Neural cell (in vitro differentiated cells): ENCODE data around the gene CYP1A2. TPM values are rescaled to one million over a fixed set of nuclear protein-coding genes. Genes with fewer than 3 reads are reported as not detected.
"Not testable (repeated sequence)": the region's sequence is repeated elsewhere in the genome, so short reads cannot be mapped to it uniquely, and the experiment has no call there.

Source experiments
- H2AFZ ChIP-seq: fragments of 200-600, 300-800 bp; sonication (generic), shearing (Covaris generic); 2 replicates; pipeline ENCODE4 v1.6.0; 2014; ENCODE audit warnings: low read depth, mild to moderate bottlenecking, antibody characterized with exemption, low read length, moderate library complexity
- H3F3A ChIP-seq: fragments of 200-600 bp; shearing (Covaris generic); 2 replicates; pipeline ENCODE4 v1.6.1; 2016; ENCODE audit warnings: mild to moderate bottlenecking, moderate library complexity, mixed read lengths, antibody characterized with exemption, low read length; ENCODE audit not compliant: insufficient read depth, poor library complexity, severe bottlenecking
- H3K27ac ChIP-seq: fragments of 200-600, 300-800 bp; sonication (generic), shearing (Covaris generic); 2 replicates; pipeline ENCODE4 v1.5.1; 2014; ENCODE audit warnings: mild to moderate bottlenecking, low read length, moderate library complexity
- H3K27me3 ChIP-seq: fragments of 300-800, 200-600 bp; sonication (generic), shearing (Covaris generic); 2 replicates; pipeline ENCODE4 v1.6.0; 2014; ENCODE audit warnings: mild to moderate bottlenecking, low read depth, low read length, moderate library complexity; ENCODE audit not compliant: insufficient read depth
- H3K36me3 ChIP-seq: fragments of 300-800, 200-600 bp; sonication (generic), shearing (Covaris generic); 2 replicates; pipeline ENCODE4 v1.5.1; 2014; ENCODE audit warnings: mild to moderate bottlenecking, antibody characterized with exemption, low read length, moderate library complexity; ENCODE audit not compliant: insufficient read depth
- H3K4me2 ChIP-seq: fragments of 300-800, 200-600 bp; sonication (generic), shearing (Covaris generic); 2 replicates; pipeline ENCODE4 v1.6.0; 2014; ENCODE audit warnings: mild to moderate bottlenecking, low read length
- H3K4me3 ChIP-seq: fragments of 300-800, 200-600 bp; sonication (generic), shearing (Covaris generic); 2 replicates; pipeline ENCODE4 v1.5.1; 2014; ENCODE audit warnings: mild to moderate bottlenecking, low read length, moderate library complexity
- H3K79me2 ChIP-seq: fragments of 200-600 bp; shearing (Covaris generic); replicated peaks from 2 replicates; pipeline ENCODE4 v1.6.0; 2014; ENCODE audit warnings: mild to moderate bottlenecking, low read length, moderate library complexity; ENCODE audit not compliant: insufficient read depth
- H3K9ac ChIP-seq: fragments of 300-800, 200-600 bp; sonication (generic), shearing (Covaris generic); 2 replicates; pipeline ENCODE4 v1.6.1; 2016; ENCODE audit warnings: mild to moderate bottlenecking, low read length, mixed read lengths
- H3K9me2 ChIP-seq: fragments of 200-600 bp; shearing (Covaris generic); 2 replicates; pipeline ENCODE4 v1.6.1; 2016; ENCODE audit warnings: mild to moderate bottlenecking, low read length, mixed read lengths; ENCODE audit not compliant: insufficient read depth
- H3K9me3 ChIP-seq: fragments of 200-600, 300-800 bp; sonication (generic), shearing (Covaris generic); 2 replicates; pipeline ENCODE4 v1.6.1; 2016; ENCODE audit warnings: mild to moderate bottlenecking, mixed run types, low read length, moderate library complexity, mixed read lengths
- H4K20me1 ChIP-seq: fragments of 200-600 bp; shearing (Covaris generic); 2 replicates; pipeline ENCODE4 v1.6.1; 2016; ENCODE audit warnings: mild to moderate bottlenecking, mixed run types; ENCODE audit not compliant: insufficient read depth
- EP300 ChIP-seq: fragments of 450-650 bp; conservative IDR thresholded peaks from 2 replicates; pipeline ENCODE4 v1.6.1; 2014; ENCODE audit warnings: antibody characterized with exemption, mild to moderate bottlenecking, moderate library complexity; ENCODE audit not compliant: poor library complexity, severe bottlenecking
- EZH2 ChIP-seq: fragments of 200-600, 300-800 bp; shearing (Covaris generic), sonication (generic); IDR thresholded peaks from 2 replicates; pipeline ENCODE4 v1.6.1; 2014; ENCODE audit warnings: antibody characterized with exemption, low read length, borderline replicate concordance, mild to moderate bottlenecking; ENCODE audit not compliant: insufficient read depth, poor library complexity, severe bottlenecking
- MXI1 ChIP-seq: fragments of 450-650 bp; conservative IDR thresholded peaks from 2 replicates; pipeline ENCODE4 v1.6.1; 2014; ENCODE audit warnings: antibody characterized with exemption, mild to moderate bottlenecking; ENCODE audit not compliant: poor library complexity, severe bottlenecking
- POLR2AphosphoS5 ChIP-seq: IDR thresholded peaks from 2 replicates; pipeline ENCODE4 v1.6.1; 2012
- RAD21 ChIP-seq: fragments of 450-650 bp; conservative IDR thresholded peaks from 2 replicates; pipeline ENCODE4 v1.6.1; 2014; ENCODE audit warnings: antibody characterized with exemption, mild to moderate bottlenecking, moderate library complexity
- SMC3 ChIP-seq: fragments of 450-650 bp; conservative IDR thresholded peaks from 2 replicates; pipeline ENCODE4 v1.6.1; 2014; ENCODE audit warnings: antibody characterized with exemption, mild to moderate bottlenecking, moderate library complexity; ENCODE audit not compliant: poor library complexity
- TAF1 ChIP-seq: IDR thresholded peaks from 2 replicates; pipeline ENCODE4 v1.6.1; 2012; ENCODE audit warnings: low read depth
- polyA plus RNA-seq: library from polyadenylated mRNA; depleted of rRNA; stranded (reverse); fragments of >200 nt; gene quantifications from 2 replicates; pipeline ENCODE4 v1.2.3, GENCODE V29; 2014
- TF ChIP-seq, protein P1 (sequence below): fragments of 450-650 bp; IDR thresholded peaks from 2 replicates; pipeline ENCODE4 v1.5.1; 2014; ENCODE audit warnings: antibody characterized with exemption, mild to moderate bottlenecking, moderate library complexity; ENCODE audit not compliant: poor library complexity, severe bottlenecking
- TF ChIP-seq, protein P2 (sequence below): IDR thresholded peaks from 2 replicates; pipeline ENCODE4 v1.6.1; 2012; ENCODE audit warnings: borderline replicate concordance

CYP1A2 gene
- polyA plus RNA-seq, 1 donor from 2014 or later, result not detected

DNA sequence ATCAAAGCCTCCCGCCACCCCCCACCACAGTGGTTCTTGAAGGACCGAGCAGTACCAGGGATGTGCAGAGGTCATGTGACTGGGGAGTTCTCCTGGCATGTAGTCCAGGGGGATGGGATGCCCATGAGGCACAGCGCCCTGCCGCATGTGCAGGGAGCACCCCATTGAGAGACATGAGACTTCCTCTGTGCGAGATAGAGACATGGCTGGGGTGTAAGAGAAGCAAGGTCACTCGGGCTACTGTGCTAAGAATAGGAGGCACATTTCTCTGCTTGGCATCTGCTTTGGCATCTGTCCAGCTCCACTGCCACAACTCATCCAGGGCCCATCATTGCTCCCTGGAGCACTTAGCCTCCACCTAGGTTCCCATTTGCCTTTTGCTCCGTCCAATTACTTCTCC, 20.9 kb upstream of the CYP1A2 start:
- H4K20me1 ChIP-seq, result no peaks in the 10 kb centered on the region
- no peak overlapping the region for H3K4me2 ChIP-seq
- no peak overlapping the region for H3K27ac ChIP-seq
- H3K9me3 ChIP-seq, result no peaks in the 10 kb centered on the region
- H3F3A ChIP-seq, result no peaks in the 10 kb centered on the region
- H2AFZ ChIP-seq, result no peak overlapping the region
- no peaks in the 10 kb centered on the region for H3K36me3 ChIP-seq
- no peak overlapping the region for H3K4me3 ChIP-seq
- no peak overlapping the region for H3K9ac ChIP-seq
- no peaks in the 10 kb centered on the region for H3K9me2 ChIP-seq
- TF ChIP-seq EP300, result no peak
- no peak for TF ChIP-seq TAF1
- TF ChIP-seq, protein P1, sequence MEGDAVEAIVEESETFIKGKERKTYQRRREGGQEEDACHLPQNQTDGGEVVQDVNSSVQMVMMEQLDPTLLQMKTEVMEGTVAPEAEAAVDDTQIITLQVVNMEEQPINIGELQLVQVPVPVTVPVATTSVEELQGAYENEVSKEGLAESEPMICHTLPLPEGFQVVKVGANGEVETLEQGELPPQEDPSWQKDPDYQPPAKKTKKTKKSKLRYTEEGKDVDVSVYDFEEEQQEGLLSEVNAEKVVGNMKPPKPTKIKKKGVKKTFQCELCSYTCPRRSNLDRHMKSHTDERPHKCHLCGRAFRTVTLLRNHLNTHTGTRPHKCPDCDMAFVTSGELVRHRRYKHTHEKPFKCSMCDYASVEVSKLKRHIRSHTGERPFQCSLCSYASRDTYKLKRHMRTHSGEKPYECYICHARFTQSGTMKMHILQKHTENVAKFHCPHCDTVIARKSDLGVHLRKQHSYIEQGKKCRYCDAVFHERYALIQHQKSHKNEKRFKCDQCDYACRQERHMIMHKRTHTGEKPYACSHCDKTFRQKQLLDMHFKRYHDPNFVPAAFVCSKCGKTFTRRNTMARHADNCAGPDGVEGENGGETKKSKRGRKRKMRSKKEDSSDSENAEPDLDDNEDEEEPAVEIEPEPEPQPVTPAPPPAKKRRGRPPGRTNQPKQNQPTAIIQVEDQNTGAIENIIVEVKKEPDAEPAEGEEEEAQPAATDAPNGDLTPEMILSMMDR, result no peak
- no peak for TF ChIP-seq EZH2
- TF ChIP-seq POLR2AphosphoS5, result no peak
- TF ChIP-seq, protein P2, sequence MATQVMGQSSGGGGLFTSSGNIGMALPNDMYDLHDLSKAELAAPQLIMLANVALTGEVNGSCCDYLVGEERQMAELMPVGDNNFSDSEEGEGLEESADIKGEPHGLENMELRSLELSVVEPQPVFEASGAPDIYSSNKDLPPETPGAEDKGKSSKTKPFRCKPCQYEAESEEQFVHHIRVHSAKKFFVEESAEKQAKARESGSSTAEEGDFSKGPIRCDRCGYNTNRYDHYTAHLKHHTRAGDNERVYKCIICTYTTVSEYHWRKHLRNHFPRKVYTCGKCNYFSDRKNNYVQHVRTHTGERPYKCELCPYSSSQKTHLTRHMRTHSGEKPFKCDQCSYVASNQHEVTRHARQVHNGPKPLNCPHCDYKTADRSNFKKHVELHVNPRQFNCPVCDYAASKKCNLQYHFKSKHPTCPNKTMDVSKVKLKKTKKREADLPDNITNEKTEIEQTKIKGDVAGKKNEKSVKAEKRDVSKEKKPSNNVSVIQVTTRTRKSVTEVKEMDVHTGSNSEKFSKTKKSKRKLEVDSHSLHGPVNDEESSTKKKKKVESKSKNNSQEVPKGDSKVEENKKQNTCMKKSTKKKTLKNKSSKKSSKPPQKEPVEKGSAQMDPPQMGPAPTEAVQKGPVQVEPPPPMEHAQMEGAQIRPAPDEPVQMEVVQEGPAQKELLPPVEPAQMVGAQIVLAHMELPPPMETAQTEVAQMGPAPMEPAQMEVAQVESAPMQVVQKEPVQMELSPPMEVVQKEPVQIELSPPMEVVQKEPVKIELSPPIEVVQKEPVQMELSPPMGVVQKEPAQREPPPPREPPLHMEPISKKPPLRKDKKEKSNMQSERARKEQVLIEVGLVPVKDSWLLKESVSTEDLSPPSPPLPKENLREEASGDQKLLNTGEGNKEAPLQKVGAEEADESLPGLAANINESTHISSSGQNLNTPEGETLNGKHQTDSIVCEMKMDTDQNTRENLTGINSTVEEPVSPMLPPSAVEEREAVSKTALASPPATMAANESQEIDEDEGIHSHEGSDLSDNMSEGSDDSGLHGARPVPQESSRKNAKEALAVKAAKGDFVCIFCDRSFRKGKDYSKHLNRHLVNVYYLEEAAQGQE, result no peak
- no peak for TF ChIP-seq MXI1
- no peak for TF ChIP-seq SMC3
- no peak for TF ChIP-seq RAD21
- no peaks in the 10 kb centered on the region for H3K79me2 ChIP-seq
- peaks cover 15% of the 10 kb centered on the region for H3K27me3 ChIP-seq

DNA sequence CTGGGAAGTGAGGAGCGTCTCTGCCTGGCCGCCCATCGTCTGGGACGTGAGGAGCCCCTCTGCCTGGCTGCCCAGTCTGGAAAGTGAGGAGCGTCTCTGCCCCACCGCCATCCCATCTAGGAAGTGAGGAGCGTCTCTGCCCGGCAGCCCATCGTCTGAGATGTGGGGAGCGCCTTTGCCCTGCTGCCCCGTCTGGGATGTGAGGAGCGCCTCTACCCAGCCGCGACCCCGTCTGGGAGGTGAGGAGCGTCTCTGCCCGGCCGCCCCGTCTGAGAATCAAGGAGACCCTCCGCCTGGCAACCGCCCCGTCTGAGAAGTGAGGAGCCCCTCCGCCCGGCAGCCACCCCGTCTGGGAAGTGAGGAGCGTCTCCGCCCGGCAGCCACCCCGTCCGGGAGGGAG, 19.9 kb upstream of the CYP1A2 start:
- H3K9ac ChIP-seq, H3F3A ChIP-seq, H3K36me3 ChIP-seq, H3K4me2 ChIP-seq, H4K20me1 ChIP-seq, H3K9me2 ChIP-seq, H3K4me3 ChIP-seq, H3K9me3 ChIP-seq, H3K27ac ChIP-seq, H2AFZ ChIP-seq, H3K79me2 ChIP-seq: not testable (repeated sequence)
- peaks cover 15% of the 10 kb centered on the region for H3K27me3 ChIP-seq

DNA sequence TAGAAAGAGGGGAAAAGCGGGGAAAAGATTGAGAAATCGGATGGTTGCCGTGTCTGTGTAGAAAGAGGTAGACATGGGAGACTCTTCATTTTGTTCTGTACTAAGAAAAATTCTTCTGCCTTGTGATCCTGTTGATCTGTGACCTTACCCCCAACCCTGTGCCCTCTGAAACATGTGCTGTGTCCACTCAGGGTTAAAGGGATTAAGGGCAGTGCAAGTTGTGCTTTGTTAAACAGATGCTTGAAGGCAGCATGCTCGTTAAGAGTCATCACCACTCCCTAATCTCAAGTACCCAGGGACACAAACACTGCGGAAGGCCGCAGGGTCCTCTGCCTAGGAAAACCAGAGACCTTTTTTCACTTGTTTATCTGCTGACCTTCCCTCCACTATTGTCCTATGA, 19.3 kb upstream of the CYP1A2 start:
- H3F3A ChIP-seq, H3K9me2 ChIP-seq, H2AFZ ChIP-seq, H4K20me1 ChIP-seq, H3K4me3 ChIP-seq, H3K9me3 ChIP-seq, H3K36me3 ChIP-seq, H3K79me2 ChIP-seq, H3K4me2 ChIP-seq, H3K27ac ChIP-seq, H3K9ac ChIP-seq: not testable (repeated sequence)
- peaks cover 15% of the 10 kb centered on the region for H3K27me3 ChIP-seq
